CD4-positive, alpha-beta T cell treated with Interleukin-1 beta for 1 hour (primary cell): ENCODE results near the gene ZNF468.
"Not testable (repeated sequence)": the region's sequence is repeated elsewhere in the genome, so short reads cannot be mapped to it uniquely, and the experiment has no call there.

Experiments used
- DNase-seq, 2 donors: peaks; one replicate each; pipeline ENCODE4 v3.0.0-alpha.2; 2020 to 2022

The ZNF468 gene

GRCh38 chr19:52857378-52858191, at the start of gene ZNF468:
Gene ZNF468 (minus strand): TSS chr19:52857619. CDS start chr19:52854272, 3,347 bp downstream.
- peak; percentile 76 to 81 for DNase-seq

- DNase-seq = not testable (repeated sequence)
These were observed 46.8 kb upstream of the ZNF468 start for GRCh38 chr19:52904052-52904780.

GRCh38 chr19:52901842-52902241, 44.4 kb upstream of the ZNF468 start:
- no peak for DNase-seq

- not testable (repeated sequence) for DNase-seq
These were observed 41.2 kb upstream of the ZNF468 start for GRCh38 chr19:52898596-52898995.

GRCh38 chr19:52898101-52898500, 40.7 kb upstream of the ZNF468 start:
- DNase-seq = no peak

- DNase-seq = peak; percentile 92 to 95
These were observed 39.9 kb upstream of the ZNF468 start, which contains the start of gene ZNF320 for GRCh38 chr19:52897138-52897935. Gene ZNF320 (minus strand): TSS chr19:52897635. CDS start chr19:52890255, 7,380 bp downstream.

- no peak for DNase-seq
These were observed 39.2 kb upstream of the ZNF468 start for GRCh38 chr19:52896431-52897137.

- no peak for DNase-seq
These were observed 33.9 kb upstream of the ZNF468 start for GRCh38 chr19:52891336-52891735.

GRCh38 chr19:52889931-52890330, 32.5 kb upstream of the ZNF468 start:
- no peak for DNase-seq

- no peak for DNase-seq
These were observed 31.7 kb upstream of the ZNF468 start for GRCh38 chr19:52889076-52889475.

- no peak for DNase-seq
These were observed 23.5 kb upstream of the ZNF468 start for GRCh38 chr19:52880895-52881389.

- DNase-seq = not testable (repeated sequence)
These were observed 15.6 kb upstream of the ZNF468 start for GRCh38 chr19:52872996-52873395.

- no peak for DNase-seq
These were observed 14.0 kb upstream of the ZNF468 start for GRCh38 chr19:52871466-52871865.

- DNase-seq = not testable (repeated sequence)
These were observed 10.6 kb upstream of the ZNF468 start for GRCh38 chr19:52868031-52868430.

- not testable (repeated sequence) for DNase-seq
These were observed 660 bp downstream of the ZNF468 start for GRCh38 chr19:52856540-52857377.

GRCh38 chr19:52847352-52847751, 10.1 kb downstream of the ZNF468 start:
- not testable (repeated sequence) for DNase-seq

GRCh38 chr19:52840825-52841465, 16.5 kb downstream of the ZNF468 start:
- not testable (repeated sequence) for DNase-seq

- DNase-seq = not testable (repeated sequence)
These were observed 23.1 kb downstream of the ZNF468 start for GRCh38 chr19:52834289-52834688.

GRCh38 chr19:52833541-52833940, 23.9 kb downstream of the ZNF468 start:
- peak; percentile 37 to 41 for DNase-seq

- not testable (repeated sequence) for DNase-seq
These were observed 27.6 kb downstream of the ZNF468 start for GRCh38 chr19:52829866-52830265.

- no peak for DNase-seq
These were observed 31.7 kb downstream of the ZNF468 start for GRCh38 chr19:52825765-52826164.
